ENCODE data around the gene GGT6. TPM values are rescaled to one million over a fixed set of nuclear protein-coding genes. Genes with fewer than 3 reads are reported as not detected.

GGT6 gene
- total and polyA plus RNA-seq, 2 of the 13 experiments (the other 11 are each of a cell fraction or from before 2014, with no cell fraction given) = 0.16 to 0.80 TPM

GRCh38 chr17:4582101-4582501 is 21.7 kb upstream of the GGT6 start:
- Histone ChIP-seq H3K4me1 (ENCODE audit: insufficient read depth, low read length) (peaks cover 64% of the 10 kb centered on the region), H3K9ac (ENCODE audit: insufficient read depth, low read depth, low read length) (no peak overlapping the region), H3K36me3 (replicated peaks in 1 of 2; ENCODE audit: control insufficient read depth in 1 of 2, insufficient read depth in 2 of 2, low read length in 2 of 2) (no peaks in the 10 kb centered on the region), H3K9me3 (ENCODE audit: low read length) (no peaks in the 10 kb centered on the region), H3K4me3 (replicated peaks in 1 of 3; ENCODE audit: insufficient read depth in 1 of 3, low read depth in 2 of 3, low read length in 3 of 3) (no peak overlapping the region), H3K27me3 (ENCODE audit: control insufficient read depth in 1 of 2, insufficient read depth in 2 of 2, low read length in 2 of 2) (peaks cover 2 to 47% of the 10 kb centered on the region in 2 experiments; a peak in 4 of 5 replicates), H2AFZ (ENCODE audit: low read length) (no peak overlapping the region), H3K27ac (ENCODE audit: extremely low read length, insufficient read depth, low read length) (no peak overlapping the region), H3K4me2 (ENCODE audit: low read depth, low read length) (peak overlapping the region; percentile 15; the same call in 1 of the 2 replicates), H4K20me1 (ENCODE audit: insufficient read depth, low read length) (no peaks in the 10 kb centered on the region), H3K79me2 (ENCODE audit: insufficient read depth, low read length) (no peaks in the 10 kb centered on the region)
- DNase-seq (ENCODE audit: low spot score) = no peak
- in situ Hi-C loops (cut with HindIII; ENCODE audit: extremely low pct_ligation_motif_present, low pct_unique_long_range_greater_than_20kb) = no loop called here
- ATAC-seq = no peak
- WGBS (ENCODE audit: low lambda C conversion rate) = 46% methylated on average over 2 of the region's 7 CpGs
- no peak for FAIRE-seq
- intact Hi-C loops (cut with micrococcal nuclease; ENCODE audit: unreplicated experiment) = loop anchor here (2.0 kb wide), 1 partner anchor 15 kb away; no protein-coding TSS in a partner anchor
- BruUV-seq (replicated peaks) = no TSS peak
- ChIA-PET CTCF (ENCODE audit: low intra/inter-chr PET ratio, low total read pairs) (no interaction called here), POLR2A (no interaction called here)
- TF ChIP-seq ZBTB8A (CRISPR knock-in tag; IDR thresholded peaks at IDR 0.05; ENCODE audit: borderline replicate concordance, low read depth) (no peak), RNF219 (CRISPR knock-in tag; IDR thresholded peaks at IDR 0.05) (no peak), ZFP82 (CRISPR knock-in tag; IDR thresholded peaks at IDR 0.05; ENCODE audit: borderline replicate concordance) (no peak), HNRNPK (IDR thresholded peaks at IDR 0.05; ENCODE audit: low read depth, low read length, poor library complexity, severe bottlenecking) (no peak), ATF3 (CRISPR knock-in tag; IDR thresholded peaks at IDR 0.05) (no peak), HOMEZ (CRISPR knock-in tag; IDR thresholded peaks at IDR 0.05; ENCODE audit: low read depth) (no peak), SIX4 (CRISPR knock-in tag; IDR thresholded peaks at IDR 0.05) (no peak), FUBP1 (CRISPR knock-in tag; IDR thresholded peaks at IDR 0.05; ENCODE audit: borderline replicate concordance) (no peak), ZNF337 (CRISPR knock-in tag; IDR thresholded peaks at IDR 0.05; ENCODE audit: borderline replicate concordance, low read depth) (no peak), ZBTB37 (CRISPR knock-in tag; IDR thresholded peaks at IDR 0.05) (no peak), KAT2B (IDR thresholded peaks at IDR 0.05; ENCODE audit: borderline replicate concordance, low read depth, low read length) (no peak), NFIB (CRISPR knock-in tag; IDR thresholded peaks at IDR 0.05; ENCODE audit: borderline replicate concordance) (no peak), PCBP1 (IDR thresholded peaks at IDR 0.05; ENCODE audit: borderline replicate concordance, low read depth, low read length) (peak; percentile 62; the same call in 1 of the 2 replicates), REPIN1 (CRISPR knock-in tag; IDR thresholded peaks at IDR 0.05; ENCODE audit: borderline replicate concordance, low read depth) (no peak), ZFP36 (IDR thresholded peaks at IDR 0.05; ENCODE audit: borderline replicate concordance, low read depth, low read length, partially characterized antibody) (no peak)
